Activated naive CD8-positive, alpha-beta T cell treated with anti-CD3 and anti-CD28 coated beads, Interleukin-2, amount 50 U/mL, for 24 hours (primary cell): ENCODE data around the gene WBP2.

ENCODE experiments used
- ATAC-seq: fragments of 150-1000 bp; cut with Tn5 transposase; one replicate; pipeline ENCODE4 v1.10.0; 2021
- DNase-seq: peaks from one replicate; pipeline ENCODE4 v3.0.0; 2021
- H3K27ac Mint-ChIP-seq: one replicate; pipeline ENCODE4 v1.8.0; 2021; ENCODE audit warnings: mild to moderate bottlenecking, mixed read lengths
- H3K27me3 Mint-ChIP-seq: one replicate; pipeline ENCODE4 v1.8.0; 2021; ENCODE audit warnings: mixed read lengths
- H3K36me3 Mint-ChIP-seq: one replicate; pipeline ENCODE4 v1.8.0; 2021; ENCODE audit warnings: low read depth, mixed read lengths
- H3K4me1 Mint-ChIP-seq: one replicate; pipeline ENCODE4 v1.8.0; 2021; ENCODE audit warnings: mixed read lengths
- H3K4me3 Mint-ChIP-seq: one replicate; pipeline ENCODE4 v1.8.0; 2021; ENCODE audit warnings: mild to moderate bottlenecking, moderate library complexity, mixed read lengths
- H3K9me3 Mint-ChIP-seq: one replicate; pipeline ENCODE4 v1.8.0; 2021; ENCODE audit warnings: mixed read lengths

WBP2 gene

DNA sequence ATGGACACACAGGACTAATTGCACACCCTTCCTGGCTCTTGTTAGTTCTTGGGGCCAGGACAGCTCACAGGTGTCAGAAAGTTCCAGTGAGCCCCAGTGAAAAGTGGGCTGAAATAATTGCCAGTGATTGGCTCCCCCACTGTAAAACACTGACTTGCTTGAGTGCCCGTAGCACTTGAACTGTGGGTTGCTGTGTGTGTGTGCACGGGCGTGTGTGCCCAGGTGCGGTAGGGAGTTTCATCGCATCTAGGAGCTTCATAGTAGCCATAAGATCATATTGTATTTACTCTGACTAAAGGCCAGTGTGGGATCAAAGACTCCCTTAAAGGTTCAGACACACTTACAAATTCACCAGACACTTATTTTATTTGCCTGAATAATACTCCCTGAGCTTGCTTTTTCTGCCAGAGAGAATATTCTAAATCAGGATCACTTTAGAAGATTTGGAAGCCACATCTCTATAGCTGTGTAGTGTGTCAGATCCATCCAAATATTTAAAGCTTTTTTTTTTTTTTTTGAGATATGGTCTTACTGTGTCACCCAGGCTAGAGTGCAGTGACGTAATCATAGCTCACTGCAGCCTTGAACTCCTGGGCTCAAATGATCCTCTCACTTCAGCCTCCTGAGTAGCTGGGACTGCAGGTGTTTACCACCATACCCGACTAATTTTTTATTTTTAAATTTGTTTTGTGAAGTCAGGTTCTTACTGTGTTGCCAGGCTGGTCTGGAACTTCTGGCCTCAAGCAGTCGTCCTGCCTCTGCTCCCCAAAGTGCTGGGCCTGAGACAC, 59.1 kb downstream of the WBP2 start:
- Mint-ChIP-seq H3K4me1 (peaks cover 17% of the 10 kb centered on the region), H3K9me3 (no peaks in the 10 kb centered on the region), H3K27ac (peak overlapping the region; percentile 16), H3K36me3 (peaks cover 26% of the 10 kb centered on the region), H3K4me3 (no peak overlapping the region), H3K27me3 (no peaks in the 10 kb centered on the region)
- no peak for ATAC-seq
- no peak for DNase-seq
